ENCODE measurements around the gene NPC1L1.

The NPC1L1 gene

DNA sequence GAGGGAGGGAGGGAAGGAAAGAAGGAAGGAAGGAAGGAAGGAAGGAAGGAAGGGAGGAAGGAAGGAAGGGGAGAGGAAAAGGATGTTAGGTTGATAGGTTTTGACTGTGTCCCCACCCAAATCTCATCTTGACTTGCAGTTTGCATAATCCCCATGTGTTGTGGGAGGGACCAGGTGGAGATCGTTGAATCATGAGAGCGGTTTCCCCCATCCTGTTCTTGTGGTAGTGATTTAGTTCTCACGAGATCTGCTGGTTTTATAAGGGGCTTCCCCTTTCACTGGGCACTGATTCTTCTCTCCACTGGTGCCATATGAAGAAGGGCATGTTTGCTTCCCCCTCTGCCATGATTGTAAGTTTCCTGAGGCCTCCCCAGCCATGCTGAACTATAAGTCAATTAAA lies 35.5 kb downstream of the NPC1L1 start:
- DNase-seq (ENCODE audit: low read depth in 2 of 2) = no peak

DNA sequence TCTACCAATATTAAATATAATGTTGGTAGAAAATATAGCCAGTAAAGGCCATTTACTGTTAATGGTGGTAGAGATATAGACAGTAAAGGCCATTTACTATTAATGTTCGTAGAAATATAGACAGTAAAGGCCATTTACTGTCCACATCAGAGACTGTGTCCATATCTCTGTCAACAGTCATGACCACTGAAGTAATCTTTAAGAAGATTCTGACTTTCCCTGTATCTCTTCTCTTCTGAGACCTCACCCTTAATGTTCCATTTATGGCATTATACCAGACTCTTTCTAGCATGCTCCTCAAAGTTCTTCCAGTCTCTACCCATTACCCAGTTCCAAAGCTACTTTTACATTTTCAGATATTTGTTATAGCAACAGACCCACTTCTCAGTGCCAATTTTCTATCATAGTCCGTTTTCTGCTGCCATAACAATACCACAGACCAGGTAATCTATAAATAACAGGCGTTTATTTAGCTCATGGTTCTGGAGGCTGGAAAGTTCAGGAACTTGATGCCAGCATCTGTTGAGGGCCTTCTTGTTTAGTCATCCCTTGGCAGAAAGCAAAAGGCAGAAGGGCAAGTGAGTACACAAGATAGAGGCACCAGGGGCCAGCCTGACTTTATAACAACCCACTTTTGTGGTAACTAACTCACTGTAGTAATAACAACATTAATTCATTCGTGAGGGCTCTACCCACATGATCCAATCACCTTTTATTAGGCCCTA lies 42.7 kb downstream of the NPC1L1 start:
- no peak for DNase-seq (ENCODE audit: low read depth in 2 of 2)

DNA sequence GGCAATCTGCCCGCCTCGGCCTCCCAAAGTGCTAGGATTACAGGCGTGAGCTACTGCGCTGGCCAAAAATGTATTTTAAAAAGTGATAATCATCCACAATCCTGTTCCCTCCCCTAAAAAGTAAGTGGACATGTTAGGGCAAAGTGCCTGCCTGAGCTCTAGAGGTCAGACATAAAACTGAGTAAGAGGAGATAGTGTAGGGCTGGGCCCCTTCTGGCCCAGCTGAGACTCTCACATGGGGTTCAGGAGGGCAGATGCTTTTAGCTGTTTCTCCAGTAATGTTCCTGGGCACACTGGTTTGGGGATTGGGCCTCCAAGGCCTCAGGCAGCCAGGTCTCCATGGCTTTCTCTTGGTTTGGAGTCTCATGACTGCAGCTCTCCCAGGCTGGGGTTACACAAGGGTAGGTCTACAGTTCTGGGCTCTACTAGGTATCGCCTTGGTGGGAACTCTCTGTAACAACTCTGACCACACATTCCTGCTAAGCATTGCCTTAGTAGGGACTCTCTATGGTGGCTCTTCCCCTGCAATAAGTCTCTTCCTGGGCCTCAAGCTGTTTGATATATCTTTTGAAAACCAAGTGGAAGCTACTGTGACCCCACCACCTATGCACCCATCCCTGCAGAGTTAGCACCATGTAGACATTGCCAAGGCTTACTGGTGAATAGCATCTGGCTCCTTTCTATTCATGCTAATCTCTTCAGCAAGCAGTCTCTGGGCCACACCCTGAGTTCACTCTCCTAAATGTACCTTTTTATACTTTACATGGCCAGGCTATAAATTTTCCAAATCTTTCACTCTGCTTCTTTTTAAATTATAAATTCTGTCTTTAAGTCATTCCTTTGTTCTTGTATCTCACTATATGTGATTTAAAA lies 43.7 kb downstream of the NPC1L1 start:
- DNase-seq (ENCODE audit: low read depth in 2 of 2) = no peak

DNA sequence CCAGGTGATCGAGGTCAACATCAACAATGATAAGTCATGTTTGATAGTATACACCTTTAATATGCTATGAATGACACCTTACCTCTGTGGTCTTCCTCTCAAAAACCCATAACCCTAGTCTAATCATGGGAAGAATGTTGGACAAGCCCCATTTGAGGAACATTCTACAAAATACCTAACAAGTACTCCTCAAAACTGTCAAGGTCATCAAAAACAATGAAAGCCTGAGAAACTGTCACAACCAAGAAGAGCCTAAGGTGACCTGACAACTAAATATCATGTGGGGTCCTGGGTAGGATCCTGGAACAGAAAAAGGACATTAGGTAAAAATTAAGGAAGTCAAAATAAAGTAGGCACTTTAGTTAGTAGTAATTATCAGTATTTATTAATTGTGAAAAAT lies 44.7 kb downstream of the NPC1L1 start:
- no peak for DNase-seq (ENCODE audit: low read depth in 2 of 2)

- no peak for DNase-seq (ENCODE audit: low read depth in 2 of 2)
Observed at GRCh38 chr7:44494960-44495359, 46.2 kb downstream of the NPC1L1 start.

DNA sequence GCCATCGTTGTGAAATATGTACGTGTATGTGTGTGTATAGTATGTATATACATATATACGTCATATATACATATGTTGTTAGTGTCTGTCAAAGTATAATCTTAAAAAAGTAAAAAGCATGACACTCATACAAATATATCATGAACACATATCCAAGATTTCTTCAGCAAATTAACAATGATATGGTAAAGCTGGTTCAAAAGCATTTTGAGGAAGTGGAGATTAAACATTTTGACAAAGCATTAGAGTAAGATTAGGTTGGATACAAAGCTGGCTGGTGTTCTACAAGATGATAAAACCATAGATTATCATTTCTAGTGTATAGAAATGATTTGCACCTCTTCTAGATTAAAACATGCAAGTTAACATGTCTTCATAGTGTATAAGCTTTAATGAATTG lies 49.9 kb downstream of the NPC1L1 start:
- no peak for DNase-seq (ENCODE audit: low read depth in 2 of 2)

DNA sequence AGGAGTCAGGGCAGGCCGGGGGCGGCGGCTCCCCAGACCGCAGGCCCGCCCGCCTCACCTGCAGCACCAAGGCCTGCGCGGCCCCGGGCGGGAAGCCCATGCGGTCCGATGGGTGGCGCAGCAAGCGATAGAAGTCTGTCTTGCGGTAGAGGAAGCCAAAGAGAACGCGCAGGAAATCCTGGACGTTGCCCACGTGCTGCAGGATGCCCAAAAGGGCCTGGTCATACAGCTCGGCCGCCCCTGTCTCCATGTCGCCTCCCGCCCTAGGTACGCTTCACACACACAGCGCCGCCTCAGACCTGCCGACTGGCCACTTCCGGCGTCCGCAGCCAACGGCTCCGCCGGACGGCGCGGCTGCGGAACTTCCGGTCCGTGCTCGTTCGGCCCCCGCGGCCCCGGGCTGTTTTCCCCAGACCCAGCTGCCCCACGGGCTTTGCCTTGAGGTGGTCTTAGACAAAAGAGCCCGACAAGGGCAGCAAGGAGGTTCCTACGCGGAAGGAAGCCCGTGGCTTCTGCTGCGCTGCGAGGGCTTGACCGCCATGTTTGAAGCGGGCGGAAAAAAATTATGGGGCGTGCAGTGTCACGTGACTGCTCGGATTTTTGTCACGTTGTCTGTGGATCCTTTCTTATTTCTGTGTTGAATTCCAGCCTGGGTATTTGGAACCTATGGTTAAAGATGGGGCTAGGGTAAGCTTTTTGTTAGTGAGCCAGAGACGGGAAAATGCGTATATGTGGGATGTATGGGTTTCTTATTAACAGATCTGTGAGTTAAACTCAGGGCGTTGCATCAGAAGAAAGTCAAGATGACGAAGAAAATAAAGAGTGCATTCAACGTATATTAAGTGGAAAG lies 50.6 kb downstream of the NPC1L1 start, which contains the start of gene NUDCD3:
NUDCD3 (minus strand) TSS at position 308 of the 850 bp plus-strand sequence; CDS start at position 250, 58 bp downstream.
- DNase-seq (ENCODE audit: low read depth in 2 of 2) = peak; percentile 74 to 80

DNA sequence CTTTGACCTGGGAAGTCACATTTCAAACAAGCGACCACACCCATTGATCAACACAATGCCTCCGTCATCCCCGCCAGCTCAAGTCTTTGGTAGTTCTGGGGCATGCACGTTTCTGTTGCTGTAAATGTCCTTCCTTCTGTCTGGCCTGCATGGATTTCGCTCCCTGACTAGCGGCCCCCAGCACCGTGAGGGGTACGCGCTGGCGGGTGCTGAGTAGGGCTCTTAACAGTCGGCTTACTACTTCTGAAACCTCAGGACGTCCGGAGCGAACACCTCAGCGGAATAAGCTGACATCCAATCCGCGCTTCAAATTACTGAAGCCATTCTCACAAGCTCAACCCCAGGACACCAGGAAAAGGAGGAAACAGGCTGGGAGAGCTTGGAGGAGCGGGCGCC lies 51.2 kb downstream of the NPC1L1 start:
- DNase-seq (ENCODE audit: low read depth in 2 of 2) = peak in 1 of 2 donors; percentile 21

GRCh38 chr7:44488955-44489354 lies 52.2 kb downstream of the NPC1L1 start:
- DNase-seq (ENCODE audit: low read depth in 2 of 2) = no peak

- DNase-seq (ENCODE audit: low read depth in 2 of 2) = no peak
Observed at GRCh38 chr7:44486693-44487092, 54.4 kb downstream of the NPC1L1 start.

GRCh38 chr7:44486001-44486400 lies 55.1 kb downstream of the NPC1L1 start:
- no peak for DNase-seq (ENCODE audit: low read depth in 2 of 2)

DNA sequence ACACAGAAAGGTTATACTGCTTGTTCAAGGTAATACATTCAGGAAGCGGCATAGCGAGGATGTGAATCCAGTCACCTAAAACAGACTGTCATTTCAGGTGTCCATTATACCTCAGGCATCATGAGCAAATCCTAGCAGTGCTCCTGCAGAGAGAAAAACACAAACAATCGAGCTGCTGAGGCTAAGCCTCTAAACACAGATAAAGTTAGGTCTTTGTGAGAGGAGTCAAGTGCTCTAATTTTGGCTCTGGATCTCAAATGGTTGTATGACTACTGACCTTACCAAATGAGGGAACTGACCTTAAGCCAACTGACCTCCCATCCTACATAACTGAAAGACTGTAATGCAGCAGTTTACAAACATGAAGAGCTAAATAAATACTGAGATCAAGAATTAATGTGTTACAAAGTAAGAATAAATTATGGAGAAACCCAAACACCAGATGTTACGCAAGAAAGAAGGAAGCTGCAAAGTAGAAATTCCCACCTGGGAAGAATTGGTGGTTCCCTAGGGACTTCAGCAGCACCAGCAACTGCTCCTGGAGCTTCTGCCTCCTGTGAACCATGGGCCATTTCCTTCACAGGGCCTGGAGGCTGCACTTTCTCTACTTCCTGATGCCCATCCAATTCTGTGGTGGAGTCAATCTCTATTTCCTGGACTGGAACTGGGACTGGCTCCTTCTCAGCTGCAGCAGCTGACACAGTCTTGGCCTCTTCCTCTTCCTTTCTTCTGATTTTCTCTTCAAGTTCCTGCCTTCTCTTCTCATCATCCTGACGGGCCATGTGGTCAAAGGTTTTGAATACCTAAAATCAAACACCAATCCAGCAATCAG lies 56.4 kb downstream of the NPC1L1 start:
- no peak for DNase-seq (ENCODE audit: low read depth in 2 of 2)

DNA sequence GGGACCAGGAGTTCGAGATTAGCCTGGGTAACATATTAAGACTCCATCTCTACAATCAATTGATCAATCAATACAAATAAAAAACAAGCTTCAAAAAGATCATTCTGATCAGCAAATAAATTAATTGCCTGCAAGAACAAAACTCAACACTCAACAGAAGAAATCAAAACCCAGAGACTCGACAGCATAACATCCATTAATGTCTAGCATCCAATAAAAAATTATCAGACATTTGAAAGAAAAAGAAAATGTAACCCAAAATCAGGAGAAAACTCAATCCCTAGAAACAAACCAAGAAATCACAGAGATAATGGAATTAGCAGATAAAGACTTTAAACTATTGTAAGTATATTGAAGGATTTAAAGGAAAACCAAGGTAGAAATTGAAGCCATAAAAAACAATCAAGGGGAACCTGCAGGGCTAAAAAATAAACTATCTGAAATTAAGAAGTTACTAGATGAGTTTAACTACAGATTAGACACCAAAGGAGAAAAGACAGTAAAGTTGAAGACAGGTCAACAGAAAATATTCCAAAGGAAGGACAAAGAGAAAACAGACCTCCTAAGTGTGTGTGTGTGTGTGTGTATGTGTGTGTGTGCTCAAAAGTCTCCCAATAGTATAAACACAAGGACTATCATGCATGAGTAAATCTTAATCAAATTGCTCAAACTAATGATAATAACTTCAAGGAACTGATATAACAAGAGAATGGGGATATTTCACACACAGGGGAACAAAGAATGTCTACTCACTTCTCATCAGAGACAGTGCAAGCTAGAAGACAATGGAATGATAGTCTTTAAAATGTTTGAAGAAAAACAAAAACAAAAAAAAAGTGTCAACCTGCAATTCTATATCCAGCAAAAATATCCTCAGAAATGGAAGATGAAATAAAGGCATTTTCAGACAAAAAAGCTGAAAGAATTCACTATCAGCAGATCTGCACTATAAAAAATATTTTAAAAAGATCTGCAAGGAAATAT lies 58.3 kb downstream of the NPC1L1 start:
- no peak for DNase-seq (ENCODE audit: low read depth in 2 of 2)

- DNase-seq (ENCODE audit: low read depth in 2 of 2) = no peak
Observed at GRCh38 chr7:44477938-44478337, 63.2 kb downstream of the NPC1L1 start.

DNA sequence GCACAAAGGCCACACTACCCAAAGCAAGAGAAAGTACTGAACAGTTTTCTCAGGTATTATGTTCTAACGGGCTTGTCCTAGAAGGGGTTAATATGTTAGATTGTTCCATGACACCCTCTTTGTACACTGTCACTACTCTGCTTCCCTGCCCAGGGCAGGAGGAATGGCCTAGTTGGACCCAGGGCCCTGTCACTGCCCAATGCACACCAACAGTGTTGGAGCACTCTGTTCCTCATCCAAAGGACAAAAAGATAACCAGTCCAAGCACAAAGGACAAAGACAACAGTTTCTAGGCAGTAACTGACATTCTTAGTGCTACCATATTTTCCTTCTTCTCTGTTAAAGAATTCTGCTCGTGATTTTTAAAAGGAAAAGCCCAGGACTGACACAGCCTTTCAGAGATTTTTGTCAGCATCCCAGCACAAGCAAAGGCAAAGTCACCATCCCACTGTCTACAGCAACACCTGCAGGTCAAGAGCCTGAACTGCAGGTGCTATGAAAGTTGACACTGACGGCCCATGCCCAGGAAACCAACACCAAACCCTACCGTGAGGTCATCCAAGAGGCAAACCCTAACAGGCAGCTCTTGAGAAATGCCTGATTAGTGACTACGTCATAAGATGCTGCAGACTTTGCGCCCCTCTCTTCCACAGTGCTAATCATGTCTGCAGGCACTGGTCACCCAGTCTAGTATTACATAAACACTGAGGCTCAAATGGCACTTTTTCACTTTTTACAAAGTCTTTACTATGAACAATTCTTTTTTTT lies 63.9 kb downstream of the NPC1L1 start:
- DNase-seq (ENCODE audit: low read depth in 2 of 2) = peak; percentile 27 to 31

- no peak for DNase-seq (ENCODE audit: low read depth in 2 of 2)
Observed at GRCh38 chr7:44476313-44476712, 64.8 kb downstream of the NPC1L1 start.

GRCh38 chr7:44473295-44473694 lies 67.8 kb downstream of the NPC1L1 start:
- no peak for DNase-seq (ENCODE audit: low read depth in 2 of 2)

DNA sequence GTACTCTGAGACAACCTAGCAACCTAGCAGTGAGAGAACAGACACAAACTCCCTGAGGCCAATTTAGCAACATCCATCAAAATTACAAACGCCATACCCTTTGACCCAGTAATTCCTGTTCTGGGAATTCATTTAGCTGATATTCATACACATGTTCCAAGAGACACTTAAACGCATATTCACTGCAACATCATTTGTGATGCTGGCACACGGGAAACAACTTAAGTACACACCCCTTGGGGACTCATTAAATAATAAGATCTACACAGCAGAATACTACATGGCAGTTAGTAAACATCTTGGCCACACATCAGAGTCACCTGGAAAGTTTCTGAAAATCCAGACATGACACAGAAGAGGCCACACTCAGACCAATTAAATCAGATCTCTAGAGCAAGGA lies 68.3 kb downstream of the NPC1L1 start:
- DNase-seq (ENCODE audit: low read depth in 2 of 2) = no peak

GRCh38 chr7:44471850-44472249 lies 69.3 kb downstream of the NPC1L1 start:
- no peak for DNase-seq (ENCODE audit: low read depth in 2 of 2)

Measured in activated CD8-positive, alpha-beta memory T cell treated with anti-CD3 and anti-CD28 coated beads for 4 hours (primary cell).